Measurements from ENCODE around the gene COL4A2.

COL4A2 gene

DNA sequence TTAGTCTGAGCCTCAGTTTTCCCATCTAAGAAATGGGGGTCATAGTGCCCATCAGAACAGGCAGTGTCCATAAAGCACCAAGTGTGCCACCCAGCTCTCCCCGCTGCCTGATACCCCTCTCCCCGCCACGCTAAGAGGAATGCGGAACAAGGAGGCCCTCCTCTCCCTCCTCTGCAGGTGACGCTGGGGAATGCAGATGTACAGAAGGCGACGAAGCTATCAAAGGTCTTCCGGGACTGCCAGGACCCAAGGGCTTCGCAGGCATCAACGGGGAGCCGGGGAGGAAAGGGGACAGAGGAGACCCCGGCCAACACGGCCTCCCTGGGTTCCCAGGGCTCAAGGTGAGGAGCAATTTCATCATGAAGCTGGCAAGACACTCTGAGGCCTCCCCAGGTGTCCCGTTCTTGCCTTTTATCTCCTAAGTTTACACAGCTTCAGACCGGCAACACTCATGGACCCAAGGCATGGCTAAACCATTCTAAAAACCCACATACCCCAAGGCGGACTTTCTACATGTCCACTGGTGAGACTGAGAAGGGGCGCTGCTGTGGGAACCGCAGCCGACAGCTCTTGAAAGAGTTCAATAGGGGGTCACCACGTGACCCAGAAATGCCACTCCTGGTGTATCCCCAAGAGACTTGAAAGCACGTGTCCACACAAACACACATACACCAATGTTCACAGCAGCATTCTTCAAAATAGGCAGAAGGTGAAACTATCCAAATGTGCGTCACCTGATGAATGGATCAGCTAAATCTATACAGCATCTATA lies 151.7 kb downstream of the COL4A2 start:
- DNase-seq (ENCODE audit: low read depth): no peak

DNA sequence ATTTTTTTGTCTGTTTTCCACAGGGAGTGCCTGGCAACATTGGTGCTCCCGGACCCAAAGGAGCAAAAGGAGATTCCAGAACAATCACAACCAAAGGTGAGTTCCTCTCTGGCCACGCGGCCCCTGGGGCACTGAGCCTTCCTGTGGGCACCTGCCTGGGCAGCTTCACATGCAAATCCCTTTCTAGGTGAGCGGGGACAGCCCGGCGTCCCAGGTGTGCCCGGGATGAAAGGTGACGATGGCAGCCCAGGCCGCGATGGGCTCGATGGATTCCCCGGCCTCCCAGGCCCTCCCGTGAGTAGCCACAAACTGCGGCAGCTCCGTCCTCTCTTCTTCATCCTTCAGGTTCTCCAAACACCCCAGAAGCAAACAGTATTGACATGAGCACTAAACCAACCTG lies 155.0 kb downstream of the COL4A2 start:
- DNase-seq (ENCODE audit: low read depth): no peak

DNA sequence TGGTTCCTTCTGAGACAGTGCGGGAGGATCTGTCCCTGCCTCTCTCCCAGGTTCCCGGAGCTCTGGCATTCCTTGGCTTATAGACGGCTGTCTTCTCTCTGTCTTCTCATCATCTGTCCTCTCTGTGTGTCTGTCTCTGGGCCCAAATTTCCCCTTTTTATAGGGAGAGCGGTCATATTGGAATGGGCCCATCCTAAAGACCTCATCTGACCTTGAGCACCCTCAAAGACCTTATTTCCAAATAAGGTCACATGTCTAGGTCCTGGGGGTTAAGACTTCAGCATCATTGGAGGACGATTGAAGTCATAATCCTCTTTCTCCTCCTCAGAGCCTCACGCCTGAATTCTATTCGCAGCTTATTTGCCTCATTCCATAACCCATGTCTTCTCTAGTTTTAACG lies 156.1 kb downstream of the COL4A2 start:
- no peak for DNase-seq (ENCODE audit: low read depth)

DNA sequence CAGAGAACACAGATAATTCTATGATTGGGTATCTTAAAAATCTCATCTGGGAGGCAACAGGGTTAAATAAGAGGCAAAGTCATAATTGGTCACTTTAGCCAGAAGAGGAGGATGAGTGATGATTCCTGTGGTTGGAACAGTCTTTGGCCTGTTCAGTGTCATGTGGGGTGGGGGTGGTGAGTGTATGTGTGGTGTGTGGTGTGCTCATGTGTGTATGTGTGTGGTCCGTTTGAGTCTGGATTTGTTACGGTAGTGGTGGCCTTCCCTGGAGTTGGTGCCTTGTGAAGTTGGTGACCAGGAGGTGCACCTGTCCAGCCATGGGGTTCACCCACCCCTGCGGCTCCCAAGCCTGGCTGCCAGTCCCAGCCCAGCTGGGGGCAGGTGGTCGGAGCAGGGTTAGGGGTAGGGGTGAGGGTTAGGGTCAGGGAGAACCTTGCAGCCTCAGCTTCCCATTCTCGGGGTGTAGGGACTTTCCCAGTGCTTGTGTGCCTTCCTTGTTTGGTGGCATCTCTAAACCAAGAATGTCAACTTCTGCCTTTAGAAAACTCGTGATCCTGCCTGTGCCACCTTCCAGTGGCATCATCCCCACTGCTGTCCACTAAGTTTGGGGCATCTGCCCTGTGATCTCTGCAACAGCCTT lies 156.9 kb downstream of the COL4A2 start:
- DNase-seq (ENCODE audit: low read depth): no peak

DNA sequence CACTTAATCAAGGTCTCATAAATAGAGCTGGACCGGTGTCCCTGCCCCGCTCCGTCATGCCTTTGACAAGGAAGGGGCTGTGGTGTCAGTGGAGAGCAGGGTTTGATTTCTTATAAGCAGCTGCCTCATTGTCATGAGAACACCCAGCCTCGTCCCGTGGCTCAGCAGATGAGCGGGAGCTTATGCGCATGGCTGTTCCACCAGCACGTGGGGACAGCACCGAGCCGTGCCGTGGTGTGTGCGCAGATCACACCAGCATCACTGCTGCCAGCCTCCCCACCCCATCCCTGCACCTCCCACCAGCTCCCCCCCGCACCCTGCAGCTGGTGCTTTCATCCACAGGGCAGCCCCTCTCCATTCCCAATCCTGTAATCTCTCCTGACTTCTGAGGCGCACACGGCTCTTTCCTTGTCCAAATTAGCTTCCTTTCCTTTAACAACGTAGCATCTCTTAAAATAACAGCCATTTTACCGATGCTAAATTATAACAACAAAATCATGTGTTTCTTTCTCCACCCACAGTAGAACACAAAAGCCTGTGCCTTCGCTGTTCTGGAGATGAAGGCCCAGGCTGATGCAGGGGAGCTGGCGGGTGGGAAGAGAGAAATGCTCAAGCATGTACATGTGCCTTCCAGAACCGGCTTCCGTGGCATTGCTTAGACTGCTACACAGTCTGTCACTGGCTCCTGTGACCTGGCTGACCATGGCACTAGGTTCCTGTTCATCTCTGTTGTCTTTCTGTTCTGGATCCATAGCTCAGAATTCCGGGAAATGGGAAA lies 157.7 kb downstream of the COL4A2 start:
- DNase-seq (ENCODE audit: low read depth): no peak

DNA sequence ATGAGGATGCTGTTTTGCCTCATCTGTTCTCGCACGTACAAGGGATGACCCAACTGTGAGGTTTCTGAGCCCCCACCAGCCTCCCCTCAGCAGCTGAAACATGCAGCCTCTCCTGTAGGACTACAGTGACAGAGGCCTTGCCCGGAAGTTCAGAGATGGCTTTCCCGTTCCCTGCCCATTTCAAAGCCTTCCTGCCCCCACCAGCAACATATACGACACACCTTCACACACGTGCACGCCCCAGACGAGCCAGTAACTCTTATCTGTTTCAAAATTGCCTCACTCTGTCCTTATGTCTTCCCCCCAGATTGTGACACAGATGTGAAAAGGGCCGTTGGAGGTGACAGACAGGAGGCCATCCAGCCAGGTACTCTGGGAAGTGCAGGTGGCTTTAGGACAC lies 158.6 kb downstream of the COL4A2 start:
- no peak for DNase-seq (ENCODE audit: low read depth)

DNA sequence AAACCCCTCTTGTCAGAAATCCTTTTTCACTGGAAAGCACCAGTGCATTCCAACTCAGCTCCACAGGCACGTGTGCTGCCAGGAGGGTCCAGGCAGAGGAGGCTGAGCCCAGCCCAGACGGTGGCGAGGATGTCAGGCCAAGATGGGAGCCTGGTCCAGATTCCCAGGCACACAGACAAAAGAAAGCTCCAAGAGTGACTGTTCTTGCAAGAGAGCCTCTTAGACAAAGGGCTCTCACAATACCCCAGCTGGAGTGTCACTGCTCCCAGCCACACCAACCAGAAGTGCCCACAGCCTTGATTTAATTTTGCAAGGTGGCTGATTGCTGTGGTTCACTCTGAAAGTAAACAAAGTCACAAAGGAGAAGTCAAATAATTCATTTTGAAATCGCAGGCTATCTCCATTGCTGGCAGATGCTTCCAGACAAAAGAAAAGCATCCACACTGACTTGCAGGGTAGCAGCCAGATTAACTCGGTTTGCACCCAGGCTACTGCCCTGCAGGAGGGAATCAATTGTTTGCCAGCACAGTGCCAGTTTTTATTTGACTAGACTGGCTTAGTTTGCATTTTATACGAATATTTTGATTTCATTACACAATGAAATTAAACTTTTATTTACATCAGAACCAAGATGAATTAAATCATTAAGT lies 159.3 kb downstream of the COL4A2 start:
- no peak for DNase-seq (ENCODE audit: low read depth)

DNA sequence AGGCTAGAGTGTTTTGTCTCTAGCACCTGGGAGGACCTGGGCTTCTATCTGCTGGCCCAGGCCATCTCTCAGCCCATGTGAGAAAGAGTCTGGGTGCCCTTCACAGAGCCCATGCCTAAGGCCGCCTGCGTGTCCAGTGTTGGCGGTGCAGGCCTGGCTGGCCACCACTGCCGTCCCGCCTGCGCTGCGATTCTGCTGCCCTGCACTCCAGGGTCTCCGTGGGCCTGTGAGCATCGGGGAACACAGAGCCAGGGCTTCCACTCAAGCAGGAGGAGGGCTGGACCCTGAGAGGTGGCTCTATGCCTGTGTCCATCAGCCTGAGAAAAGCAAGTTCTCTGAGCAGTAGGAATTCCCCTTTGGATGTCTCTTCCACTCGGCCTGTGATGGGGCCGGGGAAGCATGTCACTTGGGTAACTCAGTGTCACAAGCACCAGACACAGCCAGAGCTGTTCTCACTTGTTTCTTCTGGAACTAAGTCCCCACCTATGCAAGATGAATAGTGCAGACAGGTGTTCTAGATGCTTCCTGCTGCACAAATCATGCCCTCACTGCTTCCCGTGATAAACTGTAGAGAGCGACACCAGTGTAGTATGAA lies 160.5 kb downstream of the COL4A2 start:
- no peak for DNase-seq (ENCODE audit: low read depth)

DNA sequence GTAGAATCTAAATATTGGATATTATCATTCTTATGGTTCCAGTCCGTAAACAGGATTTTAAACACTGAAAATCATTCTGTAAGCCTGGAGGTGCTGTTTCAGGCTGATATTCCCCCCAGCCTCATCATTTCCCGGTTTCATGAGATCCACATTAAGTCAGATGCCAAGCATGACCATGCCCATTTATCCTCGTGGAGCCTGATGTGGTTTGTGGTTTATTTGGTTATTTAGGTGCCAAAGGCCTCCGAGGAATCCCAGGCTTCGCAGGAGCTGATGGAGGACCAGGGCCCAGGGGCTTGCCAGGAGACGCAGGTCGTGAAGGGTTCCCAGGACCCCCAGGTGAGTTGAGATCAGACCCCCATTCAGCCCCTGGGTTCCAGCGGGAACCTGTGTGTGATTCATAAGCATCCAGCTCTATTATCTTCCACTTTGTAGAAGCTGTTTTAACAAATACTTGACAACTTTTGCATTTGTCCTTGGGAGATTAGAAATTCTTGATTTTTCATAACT lies 162.0 kb downstream of the COL4A2 start:
- no peak for DNase-seq (ENCODE audit: low read depth)

DNA sequence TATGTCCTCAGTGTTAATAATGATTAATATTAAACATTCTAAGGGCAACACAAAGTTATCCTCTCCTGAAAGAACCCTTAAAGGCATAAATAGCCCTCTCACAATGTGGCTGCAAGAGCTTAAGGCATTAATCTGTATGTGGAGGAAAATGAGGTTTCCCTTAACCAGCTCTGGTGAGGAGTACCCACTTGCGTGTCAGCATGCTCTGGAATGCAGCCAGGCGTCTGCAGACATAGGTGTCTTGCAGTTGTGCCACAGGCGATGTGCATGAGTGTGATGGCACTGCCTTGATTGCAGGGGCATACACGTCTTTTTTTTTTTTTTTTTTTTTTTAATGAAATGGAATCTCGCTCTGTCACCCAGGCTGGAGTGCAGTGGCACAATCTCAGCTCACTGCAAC lies 162.5 kb downstream of the COL4A2 start:
- DNase-seq (ENCODE audit: low read depth): no peak

DNA sequence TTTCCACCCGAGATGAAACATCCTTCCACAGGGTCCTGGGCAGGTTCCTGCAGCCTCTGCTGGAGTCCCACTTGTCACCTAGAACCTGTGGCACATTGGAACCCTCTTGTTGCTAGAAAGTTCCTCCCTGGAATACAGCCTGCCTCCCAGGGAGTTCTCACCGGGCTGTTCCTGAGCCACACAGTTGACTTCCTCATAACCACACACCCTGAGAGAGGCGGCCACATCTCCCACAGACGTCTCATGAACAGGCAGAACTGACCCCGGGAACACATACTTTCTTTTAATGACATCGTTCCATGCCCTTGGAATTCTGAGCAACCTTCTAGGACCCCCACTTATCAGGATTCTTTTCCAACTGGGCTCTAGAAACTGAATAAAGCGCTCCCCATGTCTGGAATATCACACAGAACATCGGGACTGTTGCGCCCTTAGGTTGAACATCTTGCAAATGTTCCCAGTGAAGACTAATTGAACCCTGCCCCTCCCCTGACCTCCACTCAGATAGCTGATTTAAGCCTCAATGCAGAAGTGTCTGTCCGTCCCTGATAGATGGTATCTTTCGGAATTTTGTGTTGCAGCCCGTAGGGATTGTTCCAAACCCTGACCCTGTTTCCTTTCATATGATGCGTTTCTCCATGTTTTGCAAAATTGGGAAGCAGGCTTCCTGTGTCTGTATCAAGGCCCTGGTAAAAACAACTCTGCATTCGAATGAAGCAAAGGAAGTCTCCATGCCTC lies 163.4 kb downstream of the COL4A2 start:
- no peak for DNase-seq (ENCODE audit: low read depth)

DNA sequence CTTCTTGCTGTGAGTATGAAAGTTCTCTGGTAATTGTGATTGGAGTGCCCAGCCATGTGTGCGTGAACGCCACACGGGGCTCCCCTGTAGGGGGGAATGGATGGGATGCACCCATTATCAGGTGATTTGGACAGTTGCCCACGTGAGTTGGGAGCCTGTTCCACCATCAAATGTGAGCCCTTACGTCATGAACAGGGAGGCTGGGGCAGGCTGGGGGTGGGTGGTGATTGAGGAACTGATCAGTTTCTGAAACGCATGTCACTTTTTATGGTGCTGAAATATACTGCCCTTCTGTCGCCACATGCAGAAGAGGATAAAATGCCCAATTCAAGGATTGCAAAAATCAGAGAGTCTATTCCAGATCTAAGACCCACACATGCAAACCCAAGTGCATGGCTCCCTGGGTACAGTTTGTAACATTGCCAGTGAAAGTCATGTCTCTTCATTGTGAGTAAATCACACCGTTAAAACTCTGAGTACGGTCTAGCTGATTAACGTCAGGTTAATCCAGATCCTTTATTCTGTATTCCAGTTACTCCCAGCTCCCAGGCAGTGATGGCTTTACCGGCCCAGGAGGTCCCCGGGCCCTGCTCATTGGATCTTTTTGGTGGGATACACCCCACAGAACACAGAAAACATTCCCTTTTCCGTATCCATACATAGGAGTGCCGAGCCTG lies 164.2 kb downstream of the COL4A2 start:
- no peak for DNase-seq (ENCODE audit: low read depth)

DNA sequence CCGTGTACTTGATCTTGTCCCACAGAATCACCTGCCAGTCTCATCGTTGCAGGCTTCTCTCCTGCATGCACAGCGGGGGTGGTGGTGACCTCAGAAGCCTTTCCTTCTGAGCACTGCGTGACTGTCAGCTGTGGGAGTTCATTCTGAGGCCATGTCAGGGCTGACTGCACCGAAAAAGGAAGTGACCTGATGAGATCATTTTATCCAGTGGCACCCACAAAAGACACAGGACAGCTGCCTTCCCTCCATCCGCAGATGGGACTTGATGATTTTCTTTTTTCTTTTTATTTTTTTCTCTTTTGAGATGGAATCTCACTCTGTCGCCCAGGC lies 164.7 kb downstream of the COL4A2 start:
- DNase-seq (ENCODE audit: low read depth): no peak

DNA sequence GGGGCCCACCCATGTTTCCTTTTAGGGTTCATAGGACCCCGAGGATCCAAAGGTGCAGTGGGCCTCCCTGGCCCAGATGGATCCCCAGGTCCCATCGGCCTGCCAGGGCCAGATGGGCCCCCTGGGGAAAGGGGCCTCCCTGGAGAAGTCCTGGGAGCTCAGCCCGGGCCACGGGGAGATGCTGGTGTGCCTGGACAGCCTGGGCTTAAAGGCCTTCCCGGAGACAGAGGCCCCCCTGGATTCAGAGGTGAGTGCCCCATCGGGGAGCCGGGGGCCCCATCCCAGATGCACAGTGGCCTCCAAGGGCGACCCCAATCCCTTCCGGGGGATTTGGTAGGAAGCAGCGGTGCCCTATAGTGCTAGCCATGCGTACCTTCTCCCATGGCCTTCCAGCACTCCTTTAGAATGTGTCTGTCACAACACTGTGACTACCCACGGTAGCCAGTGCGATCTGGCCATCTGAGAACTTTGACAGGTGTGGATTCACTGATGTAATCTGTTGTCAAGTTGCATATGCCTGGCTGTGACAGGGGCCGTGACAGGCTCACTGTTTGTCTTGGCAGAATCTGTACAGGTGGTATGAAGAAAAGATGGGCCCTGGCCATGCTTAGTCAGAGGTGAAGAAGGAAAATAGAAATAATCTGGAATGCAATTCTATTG lies 165.9 kb downstream of the COL4A2 start:
- no peak for DNase-seq (ENCODE audit: low read depth)

DNA sequence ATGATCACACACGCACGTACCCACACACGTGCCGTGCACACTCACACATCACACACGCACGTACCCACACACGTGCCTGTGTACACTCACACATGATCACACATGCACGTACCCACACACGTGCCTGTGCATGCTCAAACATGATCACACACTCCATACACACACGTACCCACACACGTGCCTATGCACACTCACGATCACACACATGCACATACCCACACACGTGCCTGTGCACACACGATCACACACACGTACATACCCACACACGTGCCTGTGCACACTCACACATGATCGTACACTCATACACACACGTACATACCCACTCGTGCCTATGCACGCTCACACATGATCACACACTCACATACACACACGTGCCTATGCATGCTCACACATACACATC lies 167.6 kb downstream of the COL4A2 start:
- no peak for DNase-seq (ENCODE audit: low read depth)

DNA sequence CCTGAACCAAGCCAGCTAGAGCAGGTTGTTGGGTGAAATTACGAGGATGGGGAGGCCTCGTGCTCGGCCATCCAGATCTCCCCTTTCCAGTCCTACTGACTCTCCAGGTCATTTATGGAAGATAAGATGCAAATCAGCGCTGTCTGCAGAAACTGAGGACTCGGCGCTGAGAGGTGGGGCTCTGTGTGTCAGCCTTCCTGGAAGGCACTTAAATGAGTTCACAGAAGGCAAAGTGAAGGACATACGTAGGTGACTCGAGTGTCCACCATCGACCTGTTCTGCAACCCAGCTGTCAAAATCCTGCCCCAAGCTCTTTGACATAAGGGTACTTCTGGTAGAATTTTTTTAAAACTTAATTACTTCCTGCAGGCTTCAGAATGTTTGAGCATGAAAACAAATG lies 168.0 kb downstream of the COL4A2 start:
- DNase-seq (ENCODE audit: low read depth): no peak

DNA sequence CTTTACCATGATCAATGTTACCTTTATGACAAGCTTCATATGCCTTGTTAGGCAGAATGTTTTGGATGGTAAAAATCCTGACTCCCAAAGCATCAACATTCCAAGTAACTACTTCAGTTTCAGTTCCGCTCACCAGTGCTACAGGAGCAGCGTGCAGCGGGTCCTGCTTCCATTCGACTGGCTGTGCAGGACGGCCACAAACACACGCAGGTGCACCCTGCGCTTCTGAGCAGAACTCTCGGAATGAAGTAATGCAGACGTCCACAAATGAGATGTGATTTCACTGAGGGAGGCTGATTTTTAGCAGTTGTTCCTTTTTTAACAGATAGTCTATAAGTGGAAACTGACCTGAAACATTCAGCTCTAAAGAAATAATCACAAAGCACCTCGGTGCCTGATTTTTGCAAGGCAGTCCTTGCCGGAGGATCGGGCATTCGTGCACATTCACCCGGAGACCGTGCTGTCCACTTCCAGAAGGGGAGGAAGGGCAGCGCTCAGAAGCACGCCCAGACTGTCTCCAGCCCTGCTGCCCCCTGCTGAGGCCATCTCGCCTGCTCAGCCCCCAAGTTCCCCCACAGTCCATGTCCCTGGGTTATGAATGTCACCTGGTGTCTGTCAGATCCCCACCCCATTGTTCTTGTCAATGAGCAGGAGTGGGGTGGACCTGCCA lies 168.6 kb downstream of the COL4A2 start:
- no peak for DNase-seq (ENCODE audit: low read depth)

DNA sequence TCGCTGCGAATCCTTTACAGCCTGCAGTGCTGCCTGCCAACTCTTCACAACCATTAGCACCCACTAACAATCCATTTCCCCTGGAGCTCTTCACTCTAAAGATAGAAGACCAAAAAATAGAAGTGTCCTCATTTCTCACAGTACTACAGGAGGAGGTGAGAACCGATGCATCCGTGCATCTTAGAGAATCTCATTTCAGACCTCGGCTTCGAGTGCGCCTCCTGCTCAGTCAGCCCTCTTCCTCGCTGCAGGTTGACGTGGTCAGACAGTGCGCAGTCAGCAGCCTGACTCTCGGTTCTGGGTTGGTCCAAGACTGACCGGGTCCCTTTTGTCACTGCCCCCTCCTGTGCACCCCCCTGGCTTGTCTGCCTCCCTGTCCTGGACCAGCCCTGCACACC lies 169.1 kb downstream of the COL4A2 start:
- DNase-seq (ENCODE audit: low read depth): no peak

DNA sequence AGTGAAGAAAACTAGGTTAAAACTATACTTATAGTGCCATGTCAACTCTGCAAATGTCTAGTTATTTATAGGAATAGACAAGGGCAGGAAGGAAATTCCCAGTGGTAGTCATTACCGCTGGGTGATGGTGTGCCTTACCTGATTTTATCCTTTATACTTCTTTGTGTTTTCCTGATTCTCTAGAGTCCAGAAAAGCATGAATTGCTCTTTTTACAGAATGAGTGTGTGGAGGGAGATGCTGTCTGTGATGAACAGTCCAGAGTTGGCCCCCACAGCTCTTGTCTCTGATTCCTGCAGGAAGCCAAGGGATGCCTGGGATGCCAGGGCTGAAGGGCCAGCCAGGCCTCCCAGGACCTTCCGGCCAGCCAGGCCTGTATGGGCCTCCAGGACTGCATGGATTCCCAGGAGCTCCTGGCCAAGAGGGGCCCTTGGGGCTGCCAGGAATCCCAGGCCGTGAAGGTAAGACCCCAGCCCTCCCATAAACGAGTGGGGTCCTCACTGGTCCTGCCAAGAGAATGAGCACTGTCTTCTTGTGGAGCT lies 170.7 kb downstream of the COL4A2 start:
- DNase-seq (ENCODE audit: low read depth): no peak

All from HS-27A (cell line).